ENCODE results near the gene DPP6.

DNA sequence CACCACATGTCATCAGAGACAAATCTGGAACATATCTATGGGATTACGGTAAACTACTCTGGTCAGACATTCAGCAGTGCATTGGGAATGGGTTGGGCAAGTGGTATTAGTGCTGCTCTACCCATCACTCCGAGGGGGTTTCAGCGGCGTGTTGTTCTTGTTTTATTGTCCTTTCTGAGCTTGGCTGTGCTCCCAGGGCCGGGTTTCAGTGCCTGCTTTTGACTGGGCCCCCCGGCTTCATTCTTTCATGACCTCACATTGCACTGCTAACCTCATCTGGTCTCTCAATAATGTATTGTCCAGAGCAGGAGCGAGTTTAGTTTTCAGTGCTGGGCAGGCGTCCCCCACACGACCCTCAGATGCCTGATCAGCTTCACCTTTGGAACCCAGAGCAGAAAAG, 586.1 kb downstream of the DPP6 start:
- TF ChIP-seq, protein P1, sequence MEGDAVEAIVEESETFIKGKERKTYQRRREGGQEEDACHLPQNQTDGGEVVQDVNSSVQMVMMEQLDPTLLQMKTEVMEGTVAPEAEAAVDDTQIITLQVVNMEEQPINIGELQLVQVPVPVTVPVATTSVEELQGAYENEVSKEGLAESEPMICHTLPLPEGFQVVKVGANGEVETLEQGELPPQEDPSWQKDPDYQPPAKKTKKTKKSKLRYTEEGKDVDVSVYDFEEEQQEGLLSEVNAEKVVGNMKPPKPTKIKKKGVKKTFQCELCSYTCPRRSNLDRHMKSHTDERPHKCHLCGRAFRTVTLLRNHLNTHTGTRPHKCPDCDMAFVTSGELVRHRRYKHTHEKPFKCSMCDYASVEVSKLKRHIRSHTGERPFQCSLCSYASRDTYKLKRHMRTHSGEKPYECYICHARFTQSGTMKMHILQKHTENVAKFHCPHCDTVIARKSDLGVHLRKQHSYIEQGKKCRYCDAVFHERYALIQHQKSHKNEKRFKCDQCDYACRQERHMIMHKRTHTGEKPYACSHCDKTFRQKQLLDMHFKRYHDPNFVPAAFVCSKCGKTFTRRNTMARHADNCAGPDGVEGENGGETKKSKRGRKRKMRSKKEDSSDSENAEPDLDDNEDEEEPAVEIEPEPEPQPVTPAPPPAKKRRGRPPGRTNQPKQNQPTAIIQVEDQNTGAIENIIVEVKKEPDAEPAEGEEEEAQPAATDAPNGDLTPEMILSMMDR (IDR thresholded peaks at IDR 0.05; ENCODE audit: poor library complexity): no peak
- TF ChIP-seq EZH2 (IDR thresholded peaks at IDR 0.05; ENCODE audit: borderline replicate concordance) (no peak), EZH2phosphoT487 (IDR thresholded peaks at IDR 0.05; ENCODE audit: low read depth, severe bottlenecking, unreplicated experiment) (no peak)
